ENCODE results near the gene LBH.

GRCh38 chr2:30259071-30259470, 27.7 kb downstream of the LBH start:
- TF ChIP-seq POLR2A (IDR thresholded peaks at IDR 0.05), result no peak
- TF ChIP-seq, protein P1, sequence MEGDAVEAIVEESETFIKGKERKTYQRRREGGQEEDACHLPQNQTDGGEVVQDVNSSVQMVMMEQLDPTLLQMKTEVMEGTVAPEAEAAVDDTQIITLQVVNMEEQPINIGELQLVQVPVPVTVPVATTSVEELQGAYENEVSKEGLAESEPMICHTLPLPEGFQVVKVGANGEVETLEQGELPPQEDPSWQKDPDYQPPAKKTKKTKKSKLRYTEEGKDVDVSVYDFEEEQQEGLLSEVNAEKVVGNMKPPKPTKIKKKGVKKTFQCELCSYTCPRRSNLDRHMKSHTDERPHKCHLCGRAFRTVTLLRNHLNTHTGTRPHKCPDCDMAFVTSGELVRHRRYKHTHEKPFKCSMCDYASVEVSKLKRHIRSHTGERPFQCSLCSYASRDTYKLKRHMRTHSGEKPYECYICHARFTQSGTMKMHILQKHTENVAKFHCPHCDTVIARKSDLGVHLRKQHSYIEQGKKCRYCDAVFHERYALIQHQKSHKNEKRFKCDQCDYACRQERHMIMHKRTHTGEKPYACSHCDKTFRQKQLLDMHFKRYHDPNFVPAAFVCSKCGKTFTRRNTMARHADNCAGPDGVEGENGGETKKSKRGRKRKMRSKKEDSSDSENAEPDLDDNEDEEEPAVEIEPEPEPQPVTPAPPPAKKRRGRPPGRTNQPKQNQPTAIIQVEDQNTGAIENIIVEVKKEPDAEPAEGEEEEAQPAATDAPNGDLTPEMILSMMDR (IDR thresholded peaks at IDR 0.05), result no peak
